ENCODE measurements around the gene HSBP1. TPM values are rescaled to one million over a fixed set of nuclear protein-coding genes. Genes with fewer than 3 reads are reported as not detected.

The HSBP1 gene
- total RNA-seq, 1 experiment from 2014 or later: 216 TPM

GRCh38 chr16:83842756-83843507, 35.2 kb downstream of the HSBP1 start:
- intact Hi-C loops (cut with micrococcal nuclease; ENCODE audit: unreplicated experiment): no loop called here
- DNase-seq: no peak
- CTCF ChIA-PET: no interaction called here
- peaks cover 15% of the 10 kb centered on the region for H3K27me3 Mint-ChIP-seq (ENCODE audit: unreplicated experiment)
- peaks cover 3% of the 10 kb centered on the region for H3K9me3 Mint-ChIP-seq (ENCODE audit: low read depth, unreplicated experiment)
- no peak for TF ChIP-seq CTCF (IDR thresholded peaks at IDR 0.05; ENCODE audit: unreplicated experiment)
- no peak overlapping the region for H3K27ac Mint-ChIP-seq (ENCODE audit: unreplicated experiment)
- no peaks in the 10 kb centered on the region for H3K36me3 Mint-ChIP-seq (ENCODE audit: insufficient read depth, unreplicated experiment)
- no TSS peak for BruUV-seq (replicated peaks)
- H3K4me3 Mint-ChIP-seq (ENCODE audit: low read depth, unreplicated experiment): no peak overlapping the region
- H3K4me1 Mint-ChIP-seq (ENCODE audit: low read depth, unreplicated experiment): no peaks in the 10 kb centered on the region

GRCh38 chr16:83843657-83844056, 35.9 kb downstream of the HSBP1 start:
- Mint-ChIP-seq H3K4me3 (ENCODE audit: low read depth, unreplicated experiment) (no peak overlapping the region), H3K36me3 (ENCODE audit: insufficient read depth, unreplicated experiment) (no peaks in the 10 kb centered on the region), H3K27me3 (ENCODE audit: unreplicated experiment) (peaks cover 15% of the 10 kb centered on the region), H3K9me3 (ENCODE audit: low read depth, unreplicated experiment) (peaks cover 3% of the 10 kb centered on the region), H3K4me1 (ENCODE audit: low read depth, unreplicated experiment) (no peaks in the 10 kb centered on the region), H3K27ac (ENCODE audit: unreplicated experiment) (no peak overlapping the region)
- intact Hi-C loops (cut with micrococcal nuclease; ENCODE audit: unreplicated experiment): no loop called here
- DNase-seq: no peak
- TF ChIP-seq CTCF (IDR thresholded peaks at IDR 0.05; ENCODE audit: unreplicated experiment): no peak
- CTCF ChIA-PET: interaction anchor here (0.7 kb wide), 1 partner anchor 1807 kb away, joined by 4 read pairs; no protein-coding TSS in a partner anchor
- no TSS peak for BruUV-seq (replicated peaks)

- no peak overlapping the region for H3K4me3 Mint-ChIP-seq (ENCODE audit: low read depth, unreplicated experiment)
- CTCF ChIA-PET: no interaction called here
- TF ChIP-seq CTCF (IDR thresholded peaks at IDR 0.05; ENCODE audit: unreplicated experiment): no peak
- no peak for DNase-seq
- no peaks in the 10 kb centered on the region for H3K9me3 Mint-ChIP-seq (ENCODE audit: low read depth, unreplicated experiment)
- H3K27ac Mint-ChIP-seq (ENCODE audit: unreplicated experiment): no peak overlapping the region
- no peaks in the 10 kb centered on the region for H3K4me1 Mint-ChIP-seq (ENCODE audit: low read depth, unreplicated experiment)
- H3K36me3 Mint-ChIP-seq (ENCODE audit: insufficient read depth, unreplicated experiment): no peaks in the 10 kb centered on the region
- peaks cover 30% of the 10 kb centered on the region for H3K27me3 Mint-ChIP-seq (ENCODE audit: unreplicated experiment)
- no TSS peak for BruUV-seq (replicated peaks)
- intact Hi-C loops (cut with micrococcal nuclease; ENCODE audit: unreplicated experiment): no loop called here
Observed at GRCh38 chr16:83845263-83845662, 37.5 kb downstream of the HSBP1 start.

- no peak for TF ChIP-seq CTCF (IDR thresholded peaks at IDR 0.05; ENCODE audit: unreplicated experiment)
- Mint-ChIP-seq H3K27me3 (ENCODE audit: unreplicated experiment) (peaks cover 53% of the 10 kb centered on the region), H3K4me1 (ENCODE audit: low read depth, unreplicated experiment) (no peaks in the 10 kb centered on the region), H3K36me3 (ENCODE audit: insufficient read depth, unreplicated experiment) (no peaks in the 10 kb centered on the region), H3K9me3 (ENCODE audit: low read depth, unreplicated experiment) (no peaks in the 10 kb centered on the region), H3K27ac (ENCODE audit: unreplicated experiment) (no peak overlapping the region), H3K4me3 (ENCODE audit: low read depth, unreplicated experiment) (no peak overlapping the region)
- intact Hi-C loops (cut with micrococcal nuclease; ENCODE audit: unreplicated experiment): no loop called here
- no TSS peak for BruUV-seq (replicated peaks)
- CTCF ChIA-PET: interaction anchor here (0.6 to 0.7 kb wide), 2 partner anchors 472 to 1769 kb away, joined by 3 read pairs; no protein-coding TSS in a partner anchor
- DNase-seq: no peak
Observed at GRCh38 chr16:83847371-83848225, 39.8 kb downstream of the HSBP1 start.

All from Calu3 (cell line).